ENCODE results near the gene PCDHGB2. TPM values are rescaled to one million over a fixed set of nuclear protein-coding genes. Genes with fewer than 3 reads are reported as not detected.
"Not testable (repeated sequence)": the region's sequence is repeated elsewhere in the genome, so short reads cannot be mapped to it uniquely, and the experiment has no call there.

The PCDHGB2 gene
- total RNA-seq (2013) = 0.02 TPM
- polyA plus RNA-seq = under 1 TPM in 1 of 3 donors, not detected in 2; 0.01 TPM
- polyA minus RNA-seq = not detected in 2 replicates
- 0 to 2.2 (median 0.07) reads per million in 11 experiments for total RNA-seq

DNA sequence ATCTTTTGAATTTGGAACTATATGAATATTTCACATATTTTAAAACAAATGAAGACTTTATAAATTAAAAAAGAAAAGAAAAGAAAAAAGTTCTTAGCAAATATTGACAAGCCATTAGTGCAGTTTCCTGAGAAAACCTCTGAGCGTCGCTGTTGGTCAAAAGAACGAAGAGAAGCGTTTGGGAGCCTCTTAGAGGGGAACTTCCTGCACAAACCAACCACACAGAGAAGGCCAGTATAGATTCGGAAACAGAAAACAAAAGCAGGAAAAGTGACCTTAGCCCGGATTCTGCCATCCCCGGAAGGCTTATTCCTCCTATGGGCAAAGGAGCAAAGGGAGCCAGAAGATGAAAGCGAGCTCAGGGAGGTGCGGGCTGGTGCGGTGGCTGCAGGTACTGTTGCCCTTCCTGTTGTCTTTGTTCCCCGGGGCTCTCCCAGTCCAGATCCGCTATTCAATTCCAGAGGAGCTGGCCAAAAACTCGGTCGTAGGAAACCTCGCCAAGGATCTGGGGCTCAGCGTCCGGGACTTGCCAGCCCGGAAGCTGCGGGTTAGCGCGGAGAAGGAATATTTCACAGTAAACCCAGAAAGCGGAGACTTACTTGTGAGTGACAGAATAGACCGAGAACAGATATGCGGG is at the start of gene PCDHGB2:
Gene PCDHGB2 (plus strand): TSS at position 205 of the 637 bp plus-strand sequence. CDS start 142 bp downstream, at position 347.
- Histone ChIP-seq H2AFZ (ENCODE audit: insufficient read depth, low read depth, low read length, poor library complexity, severe bottlenecking) (no peak within 1 kb of the TSS), H3K4me2 (replicated peaks; ENCODE audit: extremely low read depth, low read length, poor library complexity, severe bottlenecking) (peak within 1 kb of the TSS; percentile 40), H3K36me3 (replicated peaks in 1 of 2; ENCODE audit: control insufficient read depth in 1 of 2, insufficient read depth in 2 of 2, low read length in 2 of 2) (no peaks in the 10 kb centered on the region), H3K4me1 (ENCODE audit: control insufficient read depth in 1 of 2, insufficient read depth in 2 of 2, low read length in 2 of 2) (no peaks in the 10 kb centered on the region), H4K20me1 (ENCODE audit: insufficient read depth, low read length) (no peaks in the 10 kb centered on the region), H3K79me2 (ENCODE audit: insufficient read depth, low read length) (no peaks in the 10 kb centered on the region), H3K9me3 (replicated peaks in 1 of 2; ENCODE audit: control insufficient read depth in 1 of 2, insufficient read depth in 1 of 2, low read length in 2 of 2) (peaks cover 58 to 79% of the 10 kb centered on the region in 2 donors), H3K27ac (ENCODE audit: low read depth in 1 of 2, low read length in 2 of 2) (no peak within 1 kb of the TSS), H3K9ac (ENCODE audit: insufficient read depth, low read length, poor library complexity, severe bottlenecking) (no peak within 1 kb of the TSS), H3K4me3 (replicated peaks in 1 of 3; ENCODE audit: low read depth in 2 of 3, low read length in 3 of 3) (peak within 1 kb of the TSS in 1 of 3 experiments; percentile 36), H3K27me3 (ENCODE audit: control insufficient read depth in 2 of 2, insufficient read depth in 2 of 2, low read length in 2 of 2) (peaks cover 44 to 91% of the 10 kb centered on the region in 2 donors)
- H3K27ac Mint-ChIP-seq = peak within 1 kb of the TSS in 1 of 7 donors; percentile 57
- TF ChIP-seq, protein P1, sequence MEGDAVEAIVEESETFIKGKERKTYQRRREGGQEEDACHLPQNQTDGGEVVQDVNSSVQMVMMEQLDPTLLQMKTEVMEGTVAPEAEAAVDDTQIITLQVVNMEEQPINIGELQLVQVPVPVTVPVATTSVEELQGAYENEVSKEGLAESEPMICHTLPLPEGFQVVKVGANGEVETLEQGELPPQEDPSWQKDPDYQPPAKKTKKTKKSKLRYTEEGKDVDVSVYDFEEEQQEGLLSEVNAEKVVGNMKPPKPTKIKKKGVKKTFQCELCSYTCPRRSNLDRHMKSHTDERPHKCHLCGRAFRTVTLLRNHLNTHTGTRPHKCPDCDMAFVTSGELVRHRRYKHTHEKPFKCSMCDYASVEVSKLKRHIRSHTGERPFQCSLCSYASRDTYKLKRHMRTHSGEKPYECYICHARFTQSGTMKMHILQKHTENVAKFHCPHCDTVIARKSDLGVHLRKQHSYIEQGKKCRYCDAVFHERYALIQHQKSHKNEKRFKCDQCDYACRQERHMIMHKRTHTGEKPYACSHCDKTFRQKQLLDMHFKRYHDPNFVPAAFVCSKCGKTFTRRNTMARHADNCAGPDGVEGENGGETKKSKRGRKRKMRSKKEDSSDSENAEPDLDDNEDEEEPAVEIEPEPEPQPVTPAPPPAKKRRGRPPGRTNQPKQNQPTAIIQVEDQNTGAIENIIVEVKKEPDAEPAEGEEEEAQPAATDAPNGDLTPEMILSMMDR (IDR thresholded peaks at IDR 0.05) = peak; percentile 22
- peaks cover 12 to 15% of the 10 kb centered on the region in 2 donors for H3K36me3 Mint-ChIP-seq
- H3K9me3 Mint-ChIP-seq = peaks cover 40 to 86% (median 73%) of the 10 kb centered on the region in 7 donors
- H3K4me1 Mint-ChIP-seq = peaks cover 2% of the 10 kb centered on the region
- no peak for DNase-seq
- H3K27me3 Mint-ChIP-seq (ENCODE audit: low read depth in 3 of 3) = peaks cover 50 to 72% (median 71%) of the 10 kb centered on the region in 3 donors
- WGBS (ENCODE audit: insufficient coverage) = 15% methylated on average over 18 of the region's 24 CpGs
- H3K4me3 Mint-ChIP-seq = peak within 1 kb of the TSS; percentile 25 to 85
- intact Hi-C loops (cut with micrococcal nuclease) = no loop called here

DNA sequence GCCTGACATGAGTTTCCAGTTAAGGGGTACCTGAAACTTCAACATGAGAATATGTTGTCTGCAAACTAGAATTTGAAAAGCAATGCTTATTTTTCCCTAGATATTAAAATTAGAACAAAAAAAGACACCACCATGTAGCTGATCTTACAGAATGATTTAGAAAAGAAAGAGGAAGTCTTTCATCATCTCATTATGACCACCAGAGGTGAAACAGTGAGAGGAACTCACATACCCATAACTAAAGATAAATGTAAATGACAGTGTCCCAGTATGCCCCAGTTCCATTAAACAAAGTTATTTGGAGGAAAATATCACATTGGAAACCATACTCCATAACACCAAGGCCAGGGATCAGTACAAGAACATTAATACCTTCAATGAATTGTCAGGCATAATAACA is 46.1 kb upstream of the PCDHGB2 start:
- H3K4me2 ChIP-seq (replicated peaks; ENCODE audit: extremely low read depth, low read length, poor library complexity, severe bottlenecking) = no peak overlapping the region
- Mint-ChIP-seq H3K4me1 (no peaks in the 10 kb centered on the region), H3K27ac (no peak overlapping the region), H3K36me3 (peaks cover 3 to 17% of the 10 kb centered on the region in 2 donors), H3K4me3 (no peak overlapping the region), H3K27me3 (ENCODE audit: low read depth in 3 of 3) (peaks cover 0 to 1% (median 0%) of the 10 kb centered on the region in 3 donors), H3K9me3 (peaks cover 45 to 97% (median 82%) of the 10 kb centered on the region in 7 donors)
- peaks cover 54 to 89% of the 10 kb centered on the region in 2 donors for H3K9me3 ChIP-seq (replicated peaks in 1 of 2; ENCODE audit: control insufficient read depth in 1 of 2, insufficient read depth in 1 of 2, low read length in 2 of 2)
- peaks cover 0 to 8% of the 10 kb centered on the region in 2 donors for H3K36me3 ChIP-seq (replicated peaks in 1 of 2; ENCODE audit: control insufficient read depth in 1 of 2, insufficient read depth in 2 of 2, low read length in 2 of 2)
- no peaks in the 10 kb centered on the region for H3K27me3 ChIP-seq (ENCODE audit: control insufficient read depth in 2 of 2, insufficient read depth in 2 of 2, low read length in 2 of 2)
- no peaks in the 10 kb centered on the region for H4K20me1 ChIP-seq (ENCODE audit: insufficient read depth, low read length)
- H2AFZ ChIP-seq (ENCODE audit: insufficient read depth, low read depth, low read length, poor library complexity, severe bottlenecking) = no peak overlapping the region
- TF ChIP-seq, protein P1 (IDR thresholded peaks at IDR 0.05) = no peak
- H3K27ac ChIP-seq (ENCODE audit: low read depth in 1 of 2, low read length in 2 of 2) = no peak overlapping the region
- H3K9ac ChIP-seq (ENCODE audit: insufficient read depth, low read length, poor library complexity, severe bottlenecking) = no peak overlapping the region
- no peaks in the 10 kb centered on the region for H3K4me1 ChIP-seq (ENCODE audit: control insufficient read depth in 1 of 2, insufficient read depth in 2 of 2, low read length in 2 of 2)
- DNase-seq = no peak
- intact Hi-C loops (cut with micrococcal nuclease) = no loop called here
- peaks cover 5% of the 10 kb centered on the region for H3K79me2 ChIP-seq (ENCODE audit: insufficient read depth, low read length)
- H3K4me3 ChIP-seq (replicated peaks in 1 of 3; ENCODE audit: low read depth in 2 of 3, low read length in 3 of 3) = no peak overlapping the region

DNA sequence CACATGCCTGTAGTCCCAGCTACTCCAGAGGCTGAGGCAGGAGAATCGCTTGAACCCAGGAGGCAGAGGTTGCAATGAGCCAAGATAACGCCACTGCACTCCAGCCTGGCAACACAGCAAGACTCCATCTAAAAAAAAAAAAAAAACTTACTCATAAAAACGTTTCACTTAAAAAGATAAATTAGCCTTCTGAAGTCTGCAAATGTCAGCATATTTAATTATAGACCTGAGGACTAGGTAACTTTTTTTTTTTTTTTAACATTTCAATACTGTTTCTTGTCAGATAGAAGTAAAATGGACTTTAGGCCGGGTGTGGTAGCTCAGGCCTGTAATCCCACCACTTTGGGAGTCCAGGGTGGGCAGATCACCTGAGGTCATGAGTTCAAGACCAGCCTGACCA is 42.8 kb upstream of the PCDHGB2 start:
- H3K27ac Mint-ChIP-seq; DNase-seq; H3K4me3 ChIP-seq (replicated peaks in 1 of 3; ENCODE audit: low read depth in 2 of 3, low read length in 3 of 3); H3K27me3 ChIP-seq (ENCODE audit: control insufficient read depth in 2 of 2, insufficient read depth in 2 of 2, low read length in 2 of 2); intact Hi-C loops (cut with micrococcal nuclease); H3K9ac ChIP-seq (ENCODE audit: insufficient read depth, low read length, poor library complexity, severe bottlenecking); H3K27ac ChIP-seq (ENCODE audit: low read depth in 1 of 2, low read length in 2 of 2); H2AFZ ChIP-seq (ENCODE audit: insufficient read depth, low read depth, low read length, poor library complexity, severe bottlenecking); H3K4me2 ChIP-seq (replicated peaks; ENCODE audit: extremely low read depth, low read length, poor library complexity, severe bottlenecking); H3K4me3 Mint-ChIP-seq; H3K27me3 Mint-ChIP-seq (ENCODE audit: low read depth in 3 of 3); H4K20me1 ChIP-seq (ENCODE audit: insufficient read depth, low read length): not testable (repeated sequence)
- Mint-ChIP-seq H3K4me1 (peaks cover 16% of the 10 kb centered on the region), H3K9me3 (peaks cover 49 to 99% (median 92%) of the 10 kb centered on the region in 7 donors), H3K36me3 (peaks cover 14 to 32% of the 10 kb centered on the region in 2 donors)
- peaks cover 16% of the 10 kb centered on the region for H3K79me2 ChIP-seq (ENCODE audit: insufficient read depth, low read length)
- H3K4me1 ChIP-seq (ENCODE audit: control insufficient read depth in 1 of 2, insufficient read depth in 2 of 2, low read length in 2 of 2) = peaks cover 11 to 16% of the 10 kb centered on the region in 2 donors
- peaks cover 0 to 20% of the 10 kb centered on the region in 2 donors for H3K36me3 ChIP-seq (replicated peaks in 1 of 2; ENCODE audit: control insufficient read depth in 1 of 2, insufficient read depth in 2 of 2, low read length in 2 of 2)
- WGBS (ENCODE audit: insufficient coverage) = 100% methylated on average over 1 of the region's 4 CpGs
- peaks cover 67 to 91% of the 10 kb centered on the region in 2 donors for H3K9me3 ChIP-seq (replicated peaks in 1 of 2; ENCODE audit: control insufficient read depth in 1 of 2, insufficient read depth in 1 of 2, low read length in 2 of 2)
